DMS153 treated with DMSO at 0.1 percent for 48 hours (cell line): ENCODE results near the gene IFNB1.
A peak's percentile ranks its signal among the peaks of the same experiment; 100 is the strongest.

Source experiments
- DNase-seq: peaks from one replicate; lab custom pipeline; 2025; ENCODE audit not compliant: unreplicated experiment; lab: John Stamatoyannopoulos, UW

Gene IFNB1

DNA sequence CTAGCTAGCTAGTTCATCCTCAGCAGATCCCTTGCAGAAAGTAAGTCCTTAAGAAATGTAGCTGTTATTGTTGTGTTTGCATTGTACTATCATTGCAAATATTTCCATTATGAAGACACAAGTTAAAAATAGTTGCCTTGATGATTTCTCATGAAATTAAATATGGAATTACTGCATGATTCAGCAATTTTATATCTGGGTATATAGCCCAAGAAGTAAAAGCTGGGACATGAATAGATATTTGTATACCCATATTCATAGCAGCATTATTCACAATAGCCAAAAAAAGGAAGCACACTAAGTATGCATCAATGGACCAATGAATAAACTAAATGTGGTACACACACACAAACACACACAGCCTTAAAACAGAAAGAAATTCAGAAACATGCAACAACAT, 6.8 kb downstream of the IFNB1 start:
- DNase-seq, result no peak

DNA sequence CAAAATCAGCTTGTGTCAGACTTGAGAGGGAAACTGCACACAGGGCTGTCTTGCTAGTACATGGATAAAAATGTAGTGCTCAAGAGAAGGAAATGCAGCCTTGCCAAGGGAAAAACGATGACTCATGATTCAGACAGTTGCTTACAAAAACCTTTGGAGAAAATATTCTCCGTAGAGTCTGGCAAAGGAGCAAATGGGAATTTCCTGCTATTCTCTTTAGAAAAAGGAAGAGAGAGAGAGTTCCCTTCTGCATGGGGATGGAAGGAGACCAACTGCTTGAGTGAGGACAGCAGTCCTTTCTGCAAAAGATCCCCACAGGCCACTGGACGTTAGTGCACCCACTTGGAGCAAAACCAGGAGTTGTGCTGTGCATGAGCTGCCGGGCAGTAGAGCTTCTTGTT, 7.6 kb downstream of the IFNB1 start:
- no peak for DNase-seq

DNA sequence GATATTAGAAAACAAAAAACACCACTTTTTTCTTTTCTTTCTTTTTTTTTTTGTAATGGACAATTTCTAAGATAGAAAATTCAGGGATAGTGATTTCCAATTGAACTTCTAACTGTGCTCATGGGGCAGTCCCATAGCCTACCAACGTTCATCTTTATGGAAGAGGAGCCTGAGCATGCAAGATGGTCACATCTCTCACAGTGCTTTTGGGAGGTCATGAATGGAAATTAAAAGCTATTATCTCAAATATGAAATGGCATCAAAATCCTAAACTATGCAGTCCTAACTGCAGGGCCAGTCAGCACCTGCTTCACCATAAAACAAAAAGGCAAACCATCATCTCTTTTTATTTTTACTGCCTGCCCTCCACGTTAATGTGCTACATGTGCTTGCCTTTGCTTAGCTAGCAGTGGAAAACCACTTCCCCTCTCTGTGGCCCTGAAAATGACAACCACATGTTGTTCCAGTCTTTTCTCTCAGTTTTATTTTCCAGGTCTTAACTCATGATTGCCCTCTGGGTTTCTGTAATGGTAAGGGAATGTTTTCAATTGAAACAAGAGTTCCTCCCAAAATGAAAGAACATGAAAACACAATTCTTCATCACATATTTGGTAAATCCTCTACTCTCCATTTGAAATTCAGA, 16.7 kb downstream of the IFNB1 start:
- no peak for DNase-seq

DNA sequence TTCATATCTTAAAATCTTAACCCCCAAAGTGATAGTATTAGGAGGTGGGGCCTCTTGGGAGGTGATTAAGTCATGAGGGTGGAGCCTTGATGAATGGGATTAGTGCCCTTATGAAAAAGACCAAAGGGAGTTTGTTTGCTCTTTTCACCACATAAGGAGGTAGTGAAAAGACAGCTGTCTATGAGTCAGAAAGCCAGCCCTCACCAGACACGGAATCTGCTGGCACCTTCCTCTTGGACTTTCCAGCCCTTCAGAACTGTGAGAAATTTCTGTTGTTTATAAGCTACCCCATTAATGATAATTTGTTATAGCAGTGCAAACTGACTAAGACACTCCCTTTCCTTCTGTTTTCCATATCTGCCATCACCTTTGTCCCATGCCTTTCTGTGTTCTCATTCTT, 20.8 kb downstream of the IFNB1 start:
- peak; percentile 18 for DNase-seq

DNA sequence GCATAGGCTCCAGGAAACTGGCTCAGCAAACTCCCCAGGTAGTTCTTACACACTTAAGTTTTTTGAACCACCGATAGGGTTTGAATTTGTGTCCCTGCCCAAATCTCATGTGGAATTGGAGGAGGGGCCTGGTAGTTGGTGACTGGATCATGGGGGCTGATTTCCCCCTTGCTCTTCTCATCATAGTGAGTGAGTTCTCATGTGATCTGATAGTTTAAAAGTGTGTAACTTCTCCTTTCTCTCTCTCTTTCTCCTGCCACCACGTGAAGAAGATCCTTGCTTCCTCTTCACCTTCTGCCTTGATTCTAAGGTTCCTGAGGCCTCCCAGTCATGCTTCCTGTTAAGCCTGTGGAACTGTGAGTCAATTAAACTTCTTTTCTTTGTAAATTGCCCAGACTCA, 23.9 kb downstream of the IFNB1 start:
- DNase-seq, result no peak

- DNase-seq, result no peak
These were observed 30.5 kb downstream of the IFNB1 start for GRCh38 chr9:21047281-21047691.

GRCh38 chr9:21043841-21044240, 33.9 kb downstream of the IFNB1 start:
- DNase-seq, result no peak

DNA sequence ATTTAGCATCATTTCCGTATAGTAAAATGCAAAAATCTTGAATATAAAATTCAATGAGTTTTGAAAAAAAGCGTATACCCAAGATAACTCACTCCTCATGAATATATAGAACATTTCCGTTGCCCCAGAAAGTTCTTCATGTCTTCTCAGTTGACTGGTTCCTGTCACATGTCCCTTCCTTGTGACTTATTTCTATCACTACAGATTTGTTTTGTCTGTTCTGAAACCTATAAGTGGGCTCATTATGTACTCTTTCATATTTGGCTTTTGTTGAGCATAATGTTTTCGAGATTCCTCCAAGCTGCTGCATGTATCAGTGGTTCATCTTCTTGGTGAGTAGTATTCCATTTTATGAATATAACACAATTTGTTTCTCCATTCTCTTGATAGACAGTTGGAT, 35.3 kb downstream of the IFNB1 start:
- no peak for DNase-seq

GRCh38 chr9:21039302-21039701, 38.4 kb downstream of the IFNB1 start:
- DNase-seq, result no peak

- no peak for DNase-seq
These were observed 40.5 kb downstream of the IFNB1 start for GRCh38 chr9:21037278-21037677.

- DNase-seq, result no peak
These were observed 45.9 kb downstream of the IFNB1 start for GRCh38 chr9:21031808-21032183.

DNA sequence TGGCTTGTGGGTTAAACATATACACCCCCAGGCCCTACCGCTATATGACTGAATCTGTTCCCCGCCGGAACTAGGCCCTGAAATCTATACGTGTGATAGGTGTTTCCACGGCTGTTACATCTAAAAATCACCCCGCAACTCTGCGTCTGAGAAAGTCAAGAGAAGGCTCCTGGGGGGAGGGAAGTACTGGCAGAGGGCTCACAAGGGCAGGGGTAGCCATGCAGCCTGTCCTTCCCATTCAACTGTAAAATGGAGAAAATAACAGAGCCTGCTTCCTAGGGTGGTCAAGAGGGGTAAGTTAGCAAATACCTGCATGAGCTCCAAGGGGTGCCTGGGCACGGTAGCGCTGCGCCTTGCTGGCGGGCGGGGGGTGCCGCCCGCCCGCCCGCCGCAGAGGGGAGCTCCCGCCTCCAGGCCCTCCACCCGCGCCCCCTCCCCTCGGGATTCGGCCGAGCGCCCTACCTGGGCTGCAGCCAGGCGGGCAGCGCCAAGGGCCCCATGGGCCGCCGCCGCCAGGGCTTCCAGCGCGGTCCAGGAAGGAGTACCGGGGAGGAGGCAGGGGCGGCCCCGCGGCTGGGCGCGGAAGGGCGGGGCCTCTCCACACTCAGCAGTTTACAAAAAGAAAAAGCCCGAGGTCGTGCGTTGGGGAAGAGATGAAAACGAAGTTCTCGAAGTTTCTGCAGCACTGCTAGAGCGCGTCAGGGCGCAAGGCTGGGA, 46.5 kb downstream of the IFNB1 start, which contains the start of gene HACD4:
TSS of gene HACD4 (minus strand) at position 550 of the 717 bp plus-strand sequence. CDS start at position 500, 50 bp downstream.
- no peak for DNase-seq

DNA sequence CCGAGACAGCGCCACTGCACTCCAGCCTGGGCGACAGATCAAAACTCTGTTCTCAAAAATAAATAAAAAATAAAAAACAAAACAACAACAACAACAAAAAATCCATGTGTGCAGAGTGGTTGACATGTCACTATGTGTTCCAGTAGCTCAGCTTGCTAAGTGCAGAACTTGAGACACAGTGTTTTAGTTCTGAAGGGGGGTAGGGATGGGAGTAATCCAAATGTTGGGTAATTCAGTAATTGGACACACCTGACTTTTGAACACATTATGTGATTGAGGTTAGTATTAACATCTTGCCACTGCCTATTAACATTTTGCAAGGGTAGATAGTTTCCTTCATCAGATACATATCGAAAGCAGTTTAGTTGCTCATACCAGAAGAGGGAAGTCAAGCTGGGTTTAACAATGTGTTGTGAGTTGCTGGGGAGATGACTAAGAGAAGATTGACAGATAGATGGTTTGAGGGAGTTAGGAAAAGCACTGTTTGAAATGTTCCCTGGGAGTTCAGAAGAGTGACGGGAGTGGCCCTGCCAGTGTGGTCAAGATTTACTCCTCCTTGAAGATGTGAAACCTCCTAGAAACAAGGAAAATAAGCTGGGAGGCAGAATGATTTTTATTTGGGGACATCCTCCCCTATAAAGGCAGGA, 47.2 kb downstream of the IFNB1 start:
- peak; percentile 25 for DNase-seq

GRCh38 chr9:21029661-21030060, 48.1 kb downstream of the IFNB1 start:
- peak; percentile 41 for DNase-seq

DNA sequence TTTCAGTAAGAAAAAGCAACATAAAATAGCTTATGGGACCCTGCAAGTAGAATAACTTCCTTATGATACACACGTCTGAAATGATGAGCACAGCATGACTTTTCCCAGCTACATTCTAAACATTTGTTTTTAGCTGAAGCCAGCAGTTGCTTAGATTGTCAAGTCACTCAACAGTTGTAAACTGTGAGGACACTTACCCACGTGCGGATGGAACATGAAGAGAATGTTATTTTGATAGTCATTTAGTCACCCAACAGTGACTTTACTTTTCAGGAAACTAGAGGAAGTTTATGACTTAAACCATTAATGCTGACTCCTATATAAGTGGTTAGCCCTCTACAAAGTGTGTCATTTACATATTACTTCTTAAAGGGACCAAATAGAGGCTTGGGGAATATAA, 49.3 kb downstream of the IFNB1 start:
- DNase-seq, result no peak

DNA sequence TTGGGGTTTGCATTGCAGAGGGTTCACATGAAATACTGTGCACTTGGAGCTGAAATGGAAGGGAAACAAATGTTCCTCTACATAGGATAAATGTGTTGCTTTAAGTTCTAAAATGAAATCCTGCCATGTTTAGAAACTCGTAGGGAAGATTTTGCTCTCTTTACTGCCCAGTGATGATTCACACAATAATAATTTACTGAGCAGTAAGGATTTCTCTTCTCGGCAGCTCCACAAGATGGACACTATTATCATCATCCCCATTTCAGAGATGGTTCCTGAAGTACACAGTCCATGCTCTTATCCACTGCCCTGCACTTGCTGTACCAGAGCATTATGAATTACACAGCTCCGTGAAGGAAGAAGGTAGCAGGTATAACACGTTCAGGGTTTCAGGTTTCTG, 50.4 kb downstream of the IFNB1 start:
- no peak for DNase-seq
